OCI-LY1 (cell line): ENCODE measurements around the gene HOXA3.

Experiments
- H2AFZ ChIP-seq: fragments of 200-600 bp; sonication (generic), shearing (Covaris generic); 2 replicates; pipeline ENCODE4 v1.6.0; 2014; ENCODE audit warnings: antibody characterized with exemption, mild to moderate bottlenecking, low read length
- H3F3A ChIP-seq: fragments of 200-600 bp; sonication (generic), shearing (Covaris generic); 2 replicates; pipeline ENCODE4 v1.6.0; 2014; ENCODE audit warnings: mild to moderate bottlenecking, antibody characterized with exemption, low read length, moderate library complexity; ENCODE audit not compliant: insufficient read depth
- H3K27ac ChIP-seq: fragments of 200-600 bp; sonication (generic); 2 replicates; pipeline ENCODE4 v1.5.1; 2014; ENCODE audit warnings: low read length, mixed run types, mild to moderate bottlenecking, low read depth; ENCODE audit not compliant: poor library complexity, severe bottlenecking
- H3K27me3 ChIP-seq: fragments of 200-600 bp; sonication (generic); 2 replicates; pipeline ENCODE4 v1.6.0; 2014; ENCODE audit warnings: antibody characterized with exemption, mild to moderate bottlenecking, low read length, moderate library complexity; ENCODE audit not compliant: insufficient read depth
- H3K36me3 ChIP-seq: fragments of 200-600 bp; sonication (generic); 2 replicates; pipeline ENCODE4 v1.6.1; 2014; ENCODE audit warnings: mild to moderate bottlenecking, antibody characterized with exemption, low read length, moderate library complexity, mixed read lengths; ENCODE audit not compliant: insufficient read depth
- H3K4me1 ChIP-seq: fragments of 200-600 bp; sonication (generic); 2 replicates; pipeline ENCODE4 v1.5.1; 2014; ENCODE audit warnings: mild to moderate bottlenecking, low read length, moderate library complexity; ENCODE audit not compliant: insufficient read depth, severe bottlenecking
- H3K4me2 ChIP-seq: fragments of 200-600 bp; sonication (generic), shearing (Covaris generic); 2 replicates; pipeline ENCODE4 v1.6.1; 2014; ENCODE audit warnings: low read length
- H3K4me3 ChIP-seq: fragments of 200-600 bp; sonication (generic); 2 replicates; pipeline ENCODE4 v1.5.1; 2014; ENCODE audit warnings: low read length, low read depth, mild to moderate bottlenecking, mixed read lengths; ENCODE audit not compliant: poor library complexity, severe bottlenecking
- H3K79me2 ChIP-seq: fragments of 200-600 bp; shearing (Covaris generic); 2 replicates; pipeline ENCODE4 v1.6.1; 2016; ENCODE audit warnings: mixed run types, low read length, mixed read lengths; ENCODE audit not compliant: insufficient read depth
- H3K9ac ChIP-seq: fragments of 200-600 bp; sonication (generic), shearing (Covaris generic); 2 replicates; pipeline ENCODE4 v1.6.1; 2014; ENCODE audit warnings: mild to moderate bottlenecking, low read length, mixed read lengths
- H3K9me2 ChIP-seq: fragments of 200-600 bp; sonication (generic), shearing (Covaris generic); 2 replicates; pipeline ENCODE4 v1.6.1; 2014; ENCODE audit warnings: low read depth, mild to moderate bottlenecking, low read length, mixed read lengths
- H3K9me3 ChIP-seq: fragments of 200-600 bp; shearing (Covaris generic); 2 replicates; pipeline ENCODE4 v1.6.1; 2014; ENCODE audit warnings: low read length, mixed read lengths
- H4K20me1 ChIP-seq: fragments of 200-600 bp; sonication (generic), shearing (Covaris generic); 2 replicates; pipeline ENCODE4 v1.6.0; 2016; ENCODE audit warnings: mild to moderate bottlenecking, low read length; ENCODE audit not compliant: insufficient read depth
- CTCF ChIP-seq: fragments of 200-600 bp; sonication (generic), shearing (Covaris generic); IDR thresholded peaks from 2 replicates; pipeline ENCODE4 v1.5.1; 2017; ENCODE audit warnings: mild to moderate bottlenecking, antibody characterized with exemption, low read length, moderate library complexity, mixed read lengths
- EZH2 ChIP-seq: fragments of 200-600 bp; sonication (generic), shearing (Covaris generic); IDR thresholded peaks from 2 replicates; pipeline ENCODE4 v1.8.0; 2017; ENCODE audit warnings: borderline replicate concordance, mixed run types, mild to moderate bottlenecking, antibody characterized with exemption, low read length, moderate library complexity, mixed read lengths

Gene HOXA3

GRCh38 chr7:27119412-27119911, 32.9 kb downstream of the HOXA3 start:
- Histone ChIP-seq H3K36me3 (no peaks in the 10 kb centered on the region), H4K20me1 (no peaks in the 10 kb centered on the region), H3K4me3 (no peak overlapping the region), H3K4me2 (no peak overlapping the region), H3K27ac (no peak overlapping the region), H3K79me2 (no peaks in the 10 kb centered on the region), H3F3A (no peaks in the 10 kb centered on the region), H3K9me3 (no peaks in the 10 kb centered on the region), H3K9ac (no peak overlapping the region), H3K4me1 (no peaks in the 10 kb centered on the region), H3K9me2 (no peaks in the 10 kb centered on the region), H2AFZ (no peak overlapping the region), H3K27me3 (no peaks in the 10 kb centered on the region; the same call in 1 of the 2 replicates)
- TF ChIP-seq CTCF (no peak), EZH2 (no peak)

DNA sequence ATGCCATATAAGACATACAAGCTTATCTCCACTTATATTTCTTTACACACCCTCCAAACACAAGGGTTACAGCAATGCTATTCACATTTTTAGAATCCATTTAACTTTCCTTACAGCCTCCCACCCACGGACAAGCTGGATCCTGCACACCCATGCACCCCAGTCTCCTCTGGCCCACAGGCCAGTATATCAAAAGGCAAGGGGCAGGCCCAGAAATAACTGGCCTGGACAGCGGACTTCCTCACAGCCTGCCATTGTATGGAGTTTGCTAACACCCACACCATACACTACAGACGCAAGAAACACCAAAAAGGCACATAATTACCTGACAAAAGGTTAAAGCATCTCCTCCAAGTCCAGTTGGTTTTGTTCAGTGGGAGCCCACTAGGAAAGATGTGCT, 33.8 kb downstream of the HOXA3 start:
- Histone ChIP-seq H3K9ac (no peak overlapping the region), H3K36me3 (no peaks in the 10 kb centered on the region), H3K27ac (no peak overlapping the region), H3F3A (no peaks in the 10 kb centered on the region), H3K79me2 (no peaks in the 10 kb centered on the region), H2AFZ (no peak overlapping the region), H3K9me2 (no peaks in the 10 kb centered on the region), H4K20me1 (no peaks in the 10 kb centered on the region), H3K4me3 (no peak overlapping the region), H3K9me3 (no peaks in the 10 kb centered on the region), H3K4me2 (no peak overlapping the region), H3K4me1 (no peaks in the 10 kb centered on the region), H3K27me3 (no peaks in the 10 kb centered on the region; the same call in 1 of the 2 replicates)
- TF ChIP-seq EZH2 (no peak), CTCF (no peak)

- no peak overlapping the region for H3K4me2 ChIP-seq
- no peaks in the 10 kb centered on the region for H3K36me3 ChIP-seq
- TF ChIP-seq CTCF (no peak), EZH2 (no peak)
- H3K9ac ChIP-seq, result no peak overlapping the region
- no peak overlapping the region for H3K27ac ChIP-seq
- H4K20me1 ChIP-seq, result no peaks in the 10 kb centered on the region
- no peaks in the 10 kb centered on the region for H3K4me1 ChIP-seq
- no peak overlapping the region for H3K4me3 ChIP-seq
- H2AFZ ChIP-seq, result no peak overlapping the region
- no peaks in the 10 kb centered on the region for H3K79me2 ChIP-seq
- H3K27me3 ChIP-seq, result no peaks in the 10 kb centered on the region; the same call in 1 of the 2 replicates
- H3F3A ChIP-seq, result no peaks in the 10 kb centered on the region
- H3K9me3 ChIP-seq, result no peaks in the 10 kb centered on the region
- no peaks in the 10 kb centered on the region for H3K9me2 ChIP-seq
Measured at GRCh38 chr7:27117887-27118491, 34.4 kb downstream of the HOXA3 start.
